GF-D8 (cell line): Measurements from ENCODE around the gene BLCAP.
"Not testable (repeated sequence)": the region's sequence is repeated elsewhere in the genome, so short reads cannot be mapped to it uniquely, and the experiment has no call there.

Experiments
- DNase-seq: peaks from one replicate; lab custom pipeline; 2025; lab: John Stamatoyannopoulos, UW

BLCAP gene

DNA sequence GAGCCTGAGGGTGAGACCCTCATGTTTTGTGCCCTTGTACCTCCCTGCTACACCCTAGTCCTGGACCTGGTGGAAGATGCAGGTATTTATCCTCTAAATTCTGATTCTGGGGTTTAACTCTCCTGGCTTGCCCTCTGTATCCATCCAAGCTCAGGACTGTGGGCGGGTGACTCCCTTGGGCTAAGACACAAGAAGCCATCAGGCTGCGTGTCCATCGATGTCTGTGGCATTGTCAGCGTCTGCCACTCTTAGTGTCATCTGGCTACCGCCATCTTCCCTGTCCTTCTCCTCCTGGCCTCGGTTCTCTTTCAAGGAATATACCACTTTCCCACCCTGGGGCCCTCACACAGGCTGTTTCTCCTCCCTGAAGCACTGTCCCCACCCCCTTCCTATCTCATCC lies 28.9 kb upstream of the BLCAP start:
- no peak for DNase-seq

DNA sequence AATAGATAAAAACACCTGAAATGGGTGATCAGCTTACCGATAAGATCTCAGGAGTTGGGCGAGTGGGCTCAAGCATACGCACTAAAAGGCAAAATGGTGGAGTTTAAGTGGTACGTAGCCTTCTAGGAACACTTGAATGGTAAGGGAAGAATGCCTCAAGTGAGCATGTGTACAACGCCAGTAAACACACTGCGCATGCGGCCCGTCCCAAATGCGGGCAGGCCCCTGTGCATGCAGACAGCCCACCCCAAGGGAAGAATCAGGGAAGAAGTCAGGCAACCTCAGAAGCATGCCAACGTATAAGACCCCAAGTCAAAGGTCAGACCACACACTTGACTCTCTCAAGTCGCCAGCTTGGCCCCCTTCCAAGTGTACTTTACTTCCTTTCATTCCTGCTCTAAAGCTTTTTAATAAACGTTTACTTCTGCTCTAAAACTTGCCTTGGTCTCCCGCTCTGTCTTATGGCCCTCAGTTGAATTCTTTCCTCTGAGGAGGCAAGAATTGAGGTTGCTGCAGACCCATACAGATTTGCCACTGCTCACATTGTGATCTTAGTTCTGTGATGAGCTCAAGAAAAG lies 27.1 kb upstream of the BLCAP start:
- not testable (repeated sequence) for DNase-seq

DNA sequence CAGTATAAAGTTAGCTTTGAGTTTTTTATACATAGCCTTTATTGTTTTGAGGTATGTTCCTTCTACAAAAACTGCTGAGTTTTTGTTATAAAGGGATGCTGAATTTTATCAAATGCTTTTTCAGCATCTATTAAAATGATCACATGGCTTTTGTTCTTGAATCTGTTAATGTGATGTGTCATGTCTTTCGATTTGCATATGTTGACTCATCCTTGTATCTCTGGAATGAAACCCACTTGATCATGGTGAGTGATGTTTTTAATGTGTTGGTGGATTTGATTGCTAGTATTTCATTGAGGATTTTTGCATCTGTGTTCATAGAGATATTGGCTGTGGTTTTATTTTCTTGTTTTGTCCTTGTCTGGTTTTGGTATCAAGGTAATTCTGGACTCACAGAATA lies 24.7 kb upstream of the BLCAP start:
- no peak for DNase-seq

DNA sequence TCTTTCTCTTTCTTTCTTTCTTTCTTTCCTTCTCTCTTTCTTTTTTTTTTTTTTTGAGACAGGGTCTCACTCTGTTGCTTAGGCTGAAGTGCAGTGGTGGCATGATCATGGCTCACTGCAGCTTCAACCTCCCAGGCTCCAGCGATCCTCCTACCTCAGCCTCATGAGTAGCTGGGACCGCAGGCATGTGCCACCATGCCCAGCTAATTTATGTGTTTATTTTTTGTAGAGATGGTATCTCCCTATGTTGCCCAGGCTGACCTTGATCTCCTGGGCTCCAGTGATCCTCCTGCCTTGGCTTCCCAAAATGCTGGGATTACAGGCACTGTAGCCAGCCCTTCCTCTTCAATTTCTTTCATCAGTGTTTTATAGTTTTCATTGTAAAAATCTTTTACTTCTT lies 24.0 kb upstream of the BLCAP start:
- DNase-seq: not testable (repeated sequence)

DNA sequence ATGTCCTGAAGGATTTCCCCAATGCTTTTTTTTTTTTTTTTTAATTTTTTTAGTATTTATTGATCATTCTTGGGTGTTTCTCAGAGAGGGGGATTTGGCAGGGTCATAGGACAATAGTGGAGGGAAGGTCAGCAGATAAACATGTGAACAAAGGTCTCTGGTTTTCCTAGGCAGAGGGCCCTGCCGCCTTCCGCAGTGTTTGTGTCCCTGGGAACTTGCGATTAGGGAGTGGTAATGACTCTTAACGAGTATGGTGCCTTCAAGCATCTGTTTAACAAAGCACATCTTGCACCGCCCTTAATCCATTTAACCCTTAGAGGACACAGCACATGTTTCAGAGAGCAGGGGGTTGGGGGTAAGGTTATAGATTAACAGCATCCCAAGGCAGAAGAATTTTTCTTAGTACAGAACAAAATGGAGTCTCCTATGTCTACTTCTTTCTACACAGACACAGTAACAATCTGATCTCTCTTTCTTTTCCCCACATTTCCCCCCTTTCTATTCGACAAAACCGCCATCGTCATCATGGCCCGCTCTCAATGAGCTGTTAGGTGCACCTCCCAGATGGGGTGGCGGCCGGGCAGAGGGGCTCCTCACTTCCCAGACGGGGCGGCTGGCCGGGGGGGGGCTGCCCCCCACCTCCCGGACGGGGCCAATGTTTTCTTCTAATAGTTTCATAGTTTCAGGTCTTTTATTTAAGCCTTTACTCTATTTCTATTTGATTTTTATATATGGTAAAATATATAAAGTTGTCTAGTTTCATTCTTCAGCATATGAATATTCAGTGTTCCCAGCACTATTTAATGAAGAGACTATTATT lies 22.6 kb upstream of the BLCAP start:
- DNase-seq: not testable (repeated sequence)

DNA sequence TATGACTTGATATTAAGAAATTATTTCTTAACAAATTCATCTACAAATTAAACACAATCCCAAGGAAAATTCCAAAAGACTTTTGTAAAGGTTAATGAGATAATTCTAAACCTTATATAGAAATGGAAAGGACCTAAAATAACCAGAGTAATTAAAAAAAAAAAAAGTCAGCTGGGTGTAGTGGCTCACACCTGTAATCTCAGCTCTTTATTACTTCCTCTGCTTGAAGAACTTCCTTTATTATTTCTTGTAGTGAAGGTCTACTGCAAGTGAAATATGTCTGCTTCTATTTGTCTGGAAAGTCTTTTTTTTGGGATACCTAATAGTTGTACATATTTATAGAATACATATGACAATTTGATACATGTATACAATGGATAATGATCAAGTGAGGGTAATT lies 20.2 kb upstream of the BLCAP start:
- no peak for DNase-seq

DNA sequence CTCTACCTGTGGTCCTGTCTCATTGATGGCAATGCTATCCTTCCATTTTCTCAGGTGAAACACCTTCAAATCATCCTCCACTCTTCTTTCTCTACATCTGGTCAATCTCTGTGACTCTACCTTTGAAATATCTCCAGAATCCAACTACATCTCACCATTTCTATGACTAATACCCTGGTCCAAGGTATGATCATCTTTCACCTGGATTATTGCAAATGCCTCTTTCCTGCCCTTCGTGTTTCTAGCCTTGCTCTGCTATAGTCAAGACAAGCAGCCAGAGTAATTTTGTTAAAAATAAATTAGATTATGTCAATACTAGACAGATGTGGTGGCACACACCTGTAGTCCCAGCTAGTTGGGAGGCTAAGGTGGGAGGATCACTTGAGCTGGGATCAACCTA lies 17.8 kb upstream of the BLCAP start:
- DNase-seq: no peak

DNA sequence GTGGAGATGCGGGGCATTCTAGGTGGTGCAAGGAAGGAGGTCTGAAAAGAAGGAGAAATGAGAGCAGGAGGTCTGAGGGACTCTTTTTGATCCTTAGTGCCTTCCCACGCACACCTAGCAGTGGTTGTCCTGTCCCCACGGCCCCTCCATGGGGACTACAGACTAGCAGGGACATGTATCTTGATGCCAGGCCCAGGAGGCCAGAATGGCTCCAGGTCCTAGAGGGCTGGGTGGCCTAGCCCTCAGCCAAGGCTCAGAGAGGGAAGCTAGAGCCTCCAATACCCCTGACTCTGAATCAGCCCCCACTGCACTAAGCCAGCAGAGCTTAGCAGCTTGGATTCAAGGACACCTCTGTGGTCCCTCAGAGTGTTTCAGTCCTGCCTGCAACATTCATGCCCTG lies 16.7 kb upstream of the BLCAP start:
- no peak for DNase-seq

DNA sequence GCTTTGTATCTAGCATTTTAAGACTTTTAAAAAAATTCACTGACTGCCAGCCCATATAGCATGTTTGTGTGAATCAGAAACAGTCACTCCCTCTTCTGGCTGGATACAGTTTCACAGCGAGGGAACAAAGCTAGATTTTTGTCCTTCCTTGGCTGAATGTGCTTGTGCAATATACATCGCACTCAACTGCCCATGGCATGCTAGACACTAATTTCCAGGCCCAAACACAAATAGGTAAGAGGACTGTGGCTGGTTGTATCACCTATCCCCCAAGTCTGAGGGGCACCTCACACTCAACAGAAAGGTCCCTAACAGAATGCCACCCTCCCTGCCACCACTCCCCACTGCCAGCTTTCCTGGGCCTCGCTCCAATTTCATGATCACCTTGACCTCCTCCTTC lies 16.2 kb upstream of the BLCAP start:
- no peak for DNase-seq

DNA sequence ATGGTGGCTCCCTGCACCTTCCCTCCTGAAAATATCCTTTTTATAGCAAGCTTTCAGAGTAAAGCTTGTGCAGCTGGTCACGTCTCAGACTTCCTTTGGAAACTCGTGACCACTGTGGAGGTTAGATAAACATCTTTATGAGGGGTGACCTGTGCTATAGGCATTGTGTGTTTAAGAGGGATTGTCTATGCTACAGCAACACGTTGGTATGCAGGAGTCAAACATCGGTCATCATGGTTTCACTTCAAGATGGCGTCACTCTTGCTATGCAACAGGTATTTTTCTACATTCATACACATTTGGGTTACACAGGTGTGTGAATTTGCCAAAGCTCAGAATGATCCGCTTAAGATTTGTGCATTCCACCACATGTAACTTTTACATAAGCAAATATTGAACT lies 14.6 kb upstream of the BLCAP start:
- peak; percentile 35 for DNase-seq

DNA sequence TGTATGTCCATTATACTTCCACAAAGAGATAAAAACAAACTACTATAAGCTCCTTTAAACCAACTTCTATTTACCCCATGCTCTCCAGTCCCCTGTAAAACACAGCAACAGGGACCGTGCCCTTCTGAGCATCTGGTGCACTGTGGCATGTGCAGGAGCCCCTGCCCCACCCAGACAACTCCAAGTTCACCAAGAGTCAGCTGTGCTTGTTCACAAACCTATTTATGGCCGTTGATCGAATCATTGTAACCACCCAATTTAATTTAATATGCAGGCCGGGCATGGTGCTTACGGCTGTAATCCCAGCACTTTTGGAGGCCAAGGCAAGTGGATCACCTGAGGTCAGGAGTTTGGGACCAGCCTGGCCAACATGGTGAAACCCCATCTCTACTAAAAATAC lies 13.7 kb upstream of the BLCAP start:
- no peak for DNase-seq

DNA sequence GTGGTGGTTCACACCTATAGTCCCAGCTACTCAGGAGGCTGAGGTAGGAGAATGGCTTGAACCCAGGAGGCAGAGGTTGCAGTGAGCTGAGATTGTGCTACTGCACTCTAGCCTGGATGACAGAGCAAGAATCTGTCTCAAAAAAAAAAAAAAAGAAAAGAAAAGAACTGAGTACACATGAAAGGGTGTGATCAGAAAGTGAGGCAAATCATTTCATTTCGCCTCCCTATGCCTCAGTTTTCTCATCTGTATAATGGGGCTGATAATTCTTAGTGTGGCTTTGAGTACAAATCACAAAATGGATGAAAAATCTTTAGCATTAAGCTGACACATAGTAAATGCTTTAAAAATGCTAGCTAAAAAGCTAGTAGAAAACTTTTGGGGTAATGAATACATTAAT lies 13.2 kb upstream of the BLCAP start:
- not testable (repeated sequence) for DNase-seq

DNA sequence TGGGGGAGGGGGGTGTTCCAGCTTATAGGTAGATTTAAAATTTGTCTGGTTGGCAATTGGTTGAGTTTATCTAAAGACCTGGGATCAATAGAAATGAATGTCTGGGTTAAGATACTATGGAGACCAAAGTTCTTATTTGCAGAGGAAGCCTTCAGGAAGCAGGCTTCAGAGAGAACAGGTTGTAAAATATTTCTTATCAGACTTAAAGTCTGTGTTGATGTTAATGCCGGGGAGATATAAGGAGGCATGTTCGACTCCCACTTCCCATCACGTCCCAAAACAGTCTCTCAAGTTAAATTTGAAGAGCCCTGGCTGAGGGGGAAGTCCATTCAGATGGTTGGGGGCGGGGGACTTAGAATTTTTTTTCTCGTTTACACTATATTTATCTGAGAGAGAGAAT lies 12.3 kb upstream of the BLCAP start:
- DNase-seq: peak; percentile 27

DNA sequence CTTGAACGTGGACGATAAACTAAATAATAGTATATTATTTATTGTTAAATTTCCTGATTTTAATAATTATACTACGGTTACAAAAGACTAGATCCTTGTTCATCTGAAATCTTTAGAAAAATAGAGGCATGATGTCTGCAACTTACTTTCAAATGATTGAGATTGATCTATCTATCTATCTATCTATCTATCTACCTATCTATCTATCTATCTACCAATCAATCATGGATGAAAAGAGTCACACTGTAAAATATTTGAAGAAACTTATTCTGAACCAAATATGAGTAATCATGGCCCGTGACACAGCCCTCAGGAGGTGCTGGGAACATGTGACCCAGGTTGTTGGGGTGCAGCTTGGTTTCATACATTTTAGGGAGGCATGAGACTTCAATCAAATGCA lies 11.7 kb upstream of the BLCAP start:
- DNase-seq: no peak

DNA sequence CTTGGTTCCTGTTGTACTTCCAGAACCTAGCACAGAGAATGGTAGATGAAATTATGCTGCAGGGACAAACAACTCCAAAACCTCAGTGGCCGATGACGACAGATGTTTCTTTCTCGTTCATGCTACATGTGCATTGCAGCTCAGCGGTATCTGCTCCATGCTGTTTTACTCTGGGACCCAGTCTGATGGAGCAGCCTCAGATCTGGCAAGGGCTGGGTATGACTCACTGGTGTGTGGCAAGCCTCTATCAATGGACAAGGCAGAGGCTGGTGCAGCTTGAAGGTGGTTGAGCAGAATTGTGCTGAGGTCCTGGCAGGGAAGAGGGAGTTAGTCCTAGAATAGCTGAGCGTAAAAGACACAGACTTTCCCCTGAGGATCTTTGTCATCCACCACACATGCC lies 10.3 kb upstream of the BLCAP start:
- no peak for DNase-seq

DNA sequence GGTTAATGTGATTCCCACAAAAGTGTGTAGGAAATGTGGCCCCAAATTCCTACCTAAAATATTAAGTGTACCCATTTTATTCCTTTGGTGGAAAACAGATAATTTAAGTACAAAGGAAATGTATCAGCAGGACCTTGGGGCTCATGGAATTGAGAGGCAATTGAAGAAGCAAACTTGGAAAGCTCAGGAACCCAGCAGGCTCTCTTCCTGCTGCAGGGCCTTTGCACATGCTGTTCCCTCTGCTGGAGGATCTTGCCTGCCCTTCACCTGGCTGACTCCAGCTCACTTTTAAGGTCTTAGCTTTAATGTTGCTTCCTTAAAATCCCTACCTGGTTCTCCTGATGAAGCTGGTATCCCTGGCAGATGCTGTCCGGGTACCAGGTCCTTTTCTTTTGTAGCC lies 9.8 kb upstream of the BLCAP start:
- no peak for DNase-seq

DNA sequence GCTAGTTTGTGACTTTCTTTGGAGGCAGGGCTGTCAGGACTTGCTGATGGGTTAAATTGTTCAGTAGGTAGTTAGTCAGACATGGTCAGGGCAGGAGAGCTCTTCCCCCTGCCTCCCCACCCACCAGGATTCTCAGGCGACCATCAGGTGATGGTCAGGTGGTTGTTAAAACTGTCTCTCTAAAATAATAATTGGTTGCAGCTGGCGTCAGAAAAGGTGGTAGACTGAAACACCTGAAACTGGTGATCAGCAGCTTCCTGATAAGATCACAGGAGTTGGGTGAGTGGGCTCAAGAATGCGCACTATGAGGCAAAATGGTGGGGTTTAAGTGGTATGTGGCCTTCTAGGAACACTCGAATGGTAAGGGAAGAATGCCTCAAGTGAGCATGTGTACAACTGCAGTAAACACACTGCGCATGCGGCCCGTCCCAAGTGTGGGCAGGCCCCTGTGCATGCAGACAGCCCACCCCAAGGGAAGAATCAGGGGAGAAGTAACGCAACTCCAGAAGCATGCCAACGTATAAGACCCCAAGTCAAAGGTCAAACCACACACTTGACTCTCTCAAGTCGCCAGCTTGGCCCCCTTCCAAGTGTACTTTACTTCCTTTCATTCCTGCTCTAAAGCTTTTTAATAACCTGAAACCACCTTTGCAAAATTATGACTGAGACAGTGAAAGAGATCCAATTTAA lies 7.9 kb upstream of the BLCAP start:
- no peak for DNase-seq

DNA sequence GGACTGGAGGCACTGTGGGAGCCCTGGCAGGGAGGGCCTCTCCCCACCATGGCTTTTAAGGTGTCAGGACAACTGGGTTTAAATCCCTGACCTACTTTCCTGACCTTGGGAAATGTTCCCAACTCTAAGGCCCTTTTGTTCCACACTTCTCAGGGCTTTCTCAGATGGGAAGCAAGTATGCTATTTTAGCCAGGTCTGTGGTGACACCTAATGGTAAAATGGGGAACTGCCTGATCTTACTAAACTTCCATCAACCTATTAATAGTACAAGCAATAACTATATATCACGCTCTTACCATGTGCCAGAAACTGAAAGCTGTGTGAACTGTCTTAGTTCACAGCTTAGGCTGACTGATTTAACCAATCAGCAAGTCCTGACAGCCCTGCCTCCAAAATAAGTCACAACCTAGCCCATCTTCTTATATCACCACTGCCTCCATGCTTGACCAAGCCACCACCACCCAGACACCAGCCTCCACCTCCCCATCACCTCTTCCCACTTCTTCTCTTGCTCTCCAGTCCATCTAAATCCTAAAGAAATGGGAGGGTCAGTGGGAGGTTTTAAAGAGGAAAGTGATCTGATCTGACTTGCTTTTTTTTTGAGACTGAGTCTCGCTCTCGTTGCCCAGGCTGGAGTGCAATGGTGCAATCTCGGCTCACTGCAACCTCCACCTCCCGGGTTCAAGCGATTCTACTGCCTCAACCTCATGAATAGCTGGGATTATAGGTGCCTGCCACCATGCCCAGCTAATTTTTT lies 6.9 kb upstream of the BLCAP start:
- peak; percentile 9 for DNase-seq

DNA sequence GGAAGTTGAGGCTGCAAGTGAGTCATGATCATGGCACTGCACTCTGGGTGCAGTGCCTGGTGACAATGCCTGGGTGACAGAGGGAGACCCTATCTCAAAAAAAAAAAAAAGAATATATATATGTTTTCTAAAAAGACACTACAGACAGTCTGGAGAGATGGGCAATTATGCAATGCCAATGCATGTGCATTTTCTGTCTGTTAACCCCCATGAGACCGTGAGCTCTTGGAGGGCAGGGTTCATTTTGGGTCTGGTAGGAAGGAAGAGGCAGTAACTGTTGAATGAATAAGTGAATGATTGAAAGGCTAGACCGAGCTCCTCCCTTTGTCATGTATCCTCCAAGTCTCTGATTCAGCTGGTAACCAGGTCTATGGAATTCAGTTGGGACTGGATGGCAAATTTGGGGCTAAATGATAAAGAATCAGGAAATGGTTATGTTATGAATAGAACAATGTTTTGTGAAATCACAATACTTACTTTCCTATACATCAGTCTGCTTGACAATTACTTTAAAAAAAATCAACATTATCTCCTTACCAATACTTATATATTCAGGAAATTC lies 5.6 kb upstream of the BLCAP start:
- DNase-seq: no peak

DNA sequence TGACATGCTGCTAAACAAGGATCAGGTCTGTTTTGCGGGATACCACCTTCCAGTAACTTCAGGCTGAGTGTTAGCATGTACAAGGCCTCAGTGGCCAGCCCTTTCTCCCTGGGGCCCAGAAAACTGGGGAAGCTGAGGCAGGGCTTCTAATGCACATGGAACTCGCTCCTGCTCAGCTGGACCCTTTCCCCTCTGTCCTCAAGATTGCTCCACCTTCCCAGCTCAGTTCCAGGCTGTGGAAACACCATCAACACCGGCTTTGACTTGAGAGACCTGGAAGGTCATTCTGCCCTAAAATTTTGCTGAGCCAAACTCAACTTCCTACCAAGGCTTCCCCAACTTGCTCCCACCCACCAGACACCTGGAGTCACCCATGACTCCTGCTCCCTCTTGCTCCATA lies 4.2 kb upstream of the BLCAP start:
- DNase-seq: no peak

DNA sequence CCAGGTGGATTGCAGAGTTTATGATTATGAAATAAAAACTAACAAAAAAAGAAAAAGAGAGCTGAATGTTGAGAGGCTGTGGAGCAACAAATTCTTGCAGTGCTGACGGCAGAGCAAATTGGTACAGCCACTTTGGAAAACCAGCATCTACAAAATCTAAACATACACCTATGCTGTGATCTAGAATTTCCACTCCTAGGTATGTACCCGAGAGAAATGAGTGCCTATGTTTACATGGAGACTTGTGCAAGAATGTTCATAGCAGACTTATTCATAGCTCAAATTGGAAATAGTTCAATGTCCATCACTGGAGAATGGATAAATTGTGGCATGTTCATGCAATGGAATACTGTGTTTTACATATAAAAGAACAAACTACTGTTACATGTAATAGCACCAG lies 3.0 kb upstream of the BLCAP start:
- no peak for DNase-seq

DNA sequence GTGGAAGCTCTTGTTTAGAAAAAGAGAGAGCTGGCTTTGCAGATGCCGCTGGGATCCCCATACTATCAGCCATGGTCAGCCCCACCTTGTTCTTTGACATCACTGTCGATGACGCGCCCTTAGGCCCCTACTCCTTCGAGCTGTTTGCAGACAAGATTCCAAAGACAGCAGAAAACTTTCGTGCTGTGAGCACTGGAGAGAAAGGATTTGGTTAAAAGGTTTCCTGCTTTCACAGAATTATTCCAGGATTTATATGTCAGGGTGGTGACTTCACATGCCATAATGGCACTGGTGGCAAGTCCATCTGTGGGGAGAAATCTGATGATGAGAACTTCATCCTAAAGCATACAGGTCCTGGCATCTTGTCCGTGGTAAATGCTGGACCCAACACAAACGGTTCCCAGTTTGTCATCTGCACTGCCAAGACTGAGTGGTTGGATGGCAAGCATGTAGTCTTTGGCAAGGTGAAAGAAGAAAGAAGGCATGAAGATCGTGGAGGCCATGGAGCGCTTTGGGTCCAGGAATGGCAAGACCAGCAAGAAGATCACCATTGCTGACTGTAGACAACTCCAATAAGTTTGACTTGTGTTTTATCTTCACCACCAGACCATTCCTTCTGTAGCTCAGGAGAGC lies 2.4 kb upstream of the BLCAP start:
- no peak for DNase-seq
